Activated gamma-delta T cell treated with anti-CD3 and anti-CD28 coated beads, Interleukin-2, amount 50 U/mL, for 16 hours (primary cell): Measurements from ENCODE around the gene SCMH1.
A peak's percentile ranks its signal among the peaks of the same experiment; 100 is the strongest.
"Not testable (repeated sequence)": the region's sequence is repeated elsewhere in the genome, so short reads cannot be mapped to it uniquely, and the experiment has no call there.

ENCODE experiments used
- DNase-seq: peaks from one replicate; pipeline ENCODE4 v3.0.0-alpha.2; 2020; ENCODE audit warnings: low read depth

Gene SCMH1

GRCh38 chr1:41249319-41249718 lies 7.2 kb upstream of the SCMH1 start:
- no peak for DNase-seq

GRCh38 chr1:41246568-41246967 lies 4.5 kb upstream of the SCMH1 start:
- DNase-seq = no peak

- no peak for DNase-seq
Measured at GRCh38 chr1:41245659-41246058, 3.6 kb upstream of the SCMH1 start.

- no peak for DNase-seq
Measured at GRCh38 chr1:41243079-41243385, 926 bp upstream of the SCMH1 start.

GRCh38 chr1:41242342-41243078 lies 404 bp upstream of the SCMH1 start:
- no peak for DNase-seq

GRCh38 chr1:41241354-41241748 lies 755 bp downstream of the SCMH1 start:
- peak; percentile 31 for DNase-seq

GRCh38 chr1:41240781-41241353 lies 1.2 kb downstream of the SCMH1 start:
- no peak for DNase-seq

GRCh38 chr1:41239988-41240610 lies 2.0 kb downstream of the SCMH1 start:
- DNase-seq = no peak

GRCh38 chr1:41238311-41238988 lies 3.7 kb downstream of the SCMH1 start:
- no peak for DNase-seq

GRCh38 chr1:41236781-41237180 lies 5.3 kb downstream of the SCMH1 start:
- DNase-seq = no peak

- DNase-seq = no peak
Measured at GRCh38 chr1:41235893-41236292, 6.2 kb downstream of the SCMH1 start.

- DNase-seq = no peak
Measured at GRCh38 chr1:41233708-41234107, 8.4 kb downstream of the SCMH1 start.

GRCh38 chr1:41232305-41232704 lies 9.8 kb downstream of the SCMH1 start:
- no peak for DNase-seq

GRCh38 chr1:41230656-41231055 lies 11.4 kb downstream of the SCMH1 start:
- no peak for DNase-seq

GRCh38 chr1:41229219-41229618 lies 12.9 kb downstream of the SCMH1 start:
- DNase-seq = not testable (repeated sequence)

GRCh38 chr1:41226815-41227434 lies 15.2 kb downstream of the SCMH1 start:
- no peak for DNase-seq

- DNase-seq = no peak
Measured at GRCh38 chr1:41225495-41225894, 16.6 kb downstream of the SCMH1 start.

- DNase-seq = no peak
Measured at GRCh38 chr1:41222496-41222895, 19.6 kb downstream of the SCMH1 start.

- DNase-seq = no peak
Measured at GRCh38 chr1:41221995-41222394, 20.1 kb downstream of the SCMH1 start.

GRCh38 chr1:41218152-41218551 lies 24.0 kb downstream of the SCMH1 start:
- no peak for DNase-seq

GRCh38 chr1:41217441-41217840 lies 24.7 kb downstream of the SCMH1 start:
- no peak for DNase-seq

GRCh38 chr1:41215623-41216022 lies 26.5 kb downstream of the SCMH1 start:
- DNase-seq = no peak

GRCh38 chr1:41213341-41213740 lies 28.8 kb downstream of the SCMH1 start:
- DNase-seq = no peak
